ENCODE data around the gene LRRC56. TPM values are rescaled to one million over a fixed set of nuclear protein-coding genes. Genes with fewer than 3 reads are reported as not detected.

LRRC56 gene
- polyA plus RNA-seq, 1 experiment: 1.5 TPM

- ChIA-PET CTCF (interaction anchor here (0.7 kb wide), 1 partner anchor 13 kb away, joined by 3 read pairs; no protein-coding TSS in a partner anchor), POLR2A (no interaction called here)
- DNase-seq (ENCODE audit: low read depth): no peak
- TF ChIP-seq CTCF (IDR thresholded peaks at IDR 0.05; ENCODE audit: insufficient read depth, low read depth, low read length): no peak
- no peak overlapping the region for H3K4me3 ChIP-seq (ENCODE audit: low read depth, low read length)
- no peaks in the 10 kb centered on the region for H3K27me3 ChIP-seq (ENCODE audit: control insufficient read depth, insufficient read depth, low read length)
- H3K36me3 ChIP-seq (ENCODE audit: control insufficient read depth, insufficient read depth, low read length): peaks cover 22% of the 10 kb centered on the region
Measured at GRCh38 chr11:531919-532526, 5.3 kb upstream of the LRRC56 start.

- no peaks in the 10 kb centered on the region for H3K27me3 ChIP-seq (ENCODE audit: control insufficient read depth, insufficient read depth, low read length)
- no peak for TF ChIP-seq CTCF (IDR thresholded peaks at IDR 0.05; ENCODE audit: insufficient read depth, low read depth, low read length)
- DNase-seq (ENCODE audit: low read depth): no peak
- no peak overlapping the region for H3K4me3 ChIP-seq (ENCODE audit: low read depth, low read length)
- POLR2A ChIA-PET: no interaction called here
- CTCF ChIA-PET: interaction anchor here (0.7 to 2.7 kb wide), 2 partner anchors 14 kb away, joined by 3 to 13 read pairs; no protein-coding TSS in a partner anchor
- peaks cover 22% of the 10 kb centered on the region for H3K36me3 ChIP-seq (ENCODE audit: control insufficient read depth, insufficient read depth, low read length)
Measured at GRCh38 chr11:532527-532985, 4.8 kb upstream of the LRRC56 start.

GRCh38 chr11:532986-533585 is 4.2 kb upstream of the LRRC56 start:
- DNase-seq (ENCODE audit: low read depth): no peak
- Histone ChIP-seq H3K36me3 (ENCODE audit: control insufficient read depth, insufficient read depth, low read length) (peaks cover 22% of the 10 kb centered on the region), H3K4me3 (ENCODE audit: low read depth, low read length) (no peak overlapping the region), H3K27me3 (ENCODE audit: control insufficient read depth, insufficient read depth, low read length) (no peaks in the 10 kb centered on the region)
- ChIA-PET POLR2A (no interaction called here), CTCF (interaction anchor here (2.7 kb wide), 1 partner anchor 14 kb away, joined by 13 read pairs; no protein-coding TSS in a partner anchor)
- no peak for TF ChIP-seq CTCF (IDR thresholded peaks at IDR 0.05; ENCODE audit: insufficient read depth, low read depth, low read length)

GRCh38 chr11:533586-534395 is 3.5 kb upstream of the LRRC56 start:
- no peak for DNase-seq (ENCODE audit: low read depth)
- no peak for TF ChIP-seq CTCF (IDR thresholded peaks at IDR 0.05; ENCODE audit: insufficient read depth, low read depth, low read length)
- H3K36me3 ChIP-seq (ENCODE audit: control insufficient read depth, insufficient read depth, low read length): peaks cover 22% of the 10 kb centered on the region
- ChIA-PET POLR2A (no interaction called here), CTCF (interaction anchor here (0.8 to 2.7 kb wide), 3 partner anchors 9 to 15 kb away, joined by 3 to 13 read pairs (median 4); no protein-coding TSS in a partner anchor)
- peak overlapping the region; percentile 65 for H3K4me3 ChIP-seq (ENCODE audit: low read depth, low read length)
- no peaks in the 10 kb centered on the region for H3K27me3 ChIP-seq (ENCODE audit: control insufficient read depth, insufficient read depth, low read length)

All from BJ (cell line).